HG03039 (cell line): ENCODE measurements around the gene ADAMTS17.
"Not testable (repeated sequence)": the region's sequence is repeated elsewhere in the genome, so short reads cannot be mapped to it uniquely, and the experiment has no call there.

Experiments
- ATAC-seq: cut with Tn5 transposase; IDR thresholded peaks from one replicate; pipeline ENCODE4 v1.9.1; 2021; ENCODE audit warnings: mild to moderate bottlenecking, moderate library complexity; ENCODE audit not compliant: unreplicated experiment

The ADAMTS17 gene

GRCh38 chr15:99926532-99926931 lies 415.2 kb downstream of the ADAMTS17 start:
- not testable (repeated sequence) for ATAC-seq

- ATAC-seq = no peak
Observed at GRCh38 chr15:99925661-99926461, 415.9 kb downstream of the ADAMTS17 start.

GRCh38 chr15:99923711-99924110 lies 418.1 kb downstream of the ADAMTS17 start:
- no peak for ATAC-seq
